BE2C (cell line): Measurements from ENCODE around the gene JMJD6.

Experiments used
- DNase-seq: peaks from one replicate; pipeline ENCODE4 v3.0.0-alpha.2; 2020
- H3K27me3 ChIP-seq: fragments of 250-450 bp; sonication (Bioruptor Pico); 2 replicates; pipeline ENCODE4 v1.5.1; 2020; ENCODE audit warnings: mild to moderate bottlenecking
- H3K36me3 ChIP-seq: fragments of 250-450 bp; sonication (Bioruptor Pico); 2 replicates; pipeline ENCODE4 v1.5.1; 2020; ENCODE audit warnings: mild to moderate bottlenecking
- H3K4me1 ChIP-seq: fragments of 250-450 bp; sonication (Bioruptor Pico); 2 replicates; pipeline ENCODE4 v1.5.1; 2020
- H3K4me3 ChIP-seq: 2 replicates; pipeline ENCODE4 v1.5.1; 2011; ENCODE audit warnings: low read depth, low read length
- H3K9me3 ChIP-seq: fragments of 250-450 bp; sonication (Bioruptor Pico); 2 replicates; pipeline ENCODE4 v1.5.1; 2020
- TF ChIP-seq, protein P1 (sequence below): IDR thresholded peaks from 2 replicates; pipeline ENCODE4 v1.5.1; 2012; ENCODE audit warnings: mild to moderate bottlenecking, low read depth, low read length

The JMJD6 gene

GRCh38 chr17:76679239-76679638 is 47.2 kb downstream of the JMJD6 start:
- Histone ChIP-seq H3K9me3 (no peaks in the 10 kb centered on the region), H3K4me3 (no peak overlapping the region), H3K27me3 (no peaks in the 10 kb centered on the region), H3K4me1 (peaks cover 36% of the 10 kb centered on the region), H3K36me3 (peaks cover 33% of the 10 kb centered on the region)
- TF ChIP-seq, protein P1, sequence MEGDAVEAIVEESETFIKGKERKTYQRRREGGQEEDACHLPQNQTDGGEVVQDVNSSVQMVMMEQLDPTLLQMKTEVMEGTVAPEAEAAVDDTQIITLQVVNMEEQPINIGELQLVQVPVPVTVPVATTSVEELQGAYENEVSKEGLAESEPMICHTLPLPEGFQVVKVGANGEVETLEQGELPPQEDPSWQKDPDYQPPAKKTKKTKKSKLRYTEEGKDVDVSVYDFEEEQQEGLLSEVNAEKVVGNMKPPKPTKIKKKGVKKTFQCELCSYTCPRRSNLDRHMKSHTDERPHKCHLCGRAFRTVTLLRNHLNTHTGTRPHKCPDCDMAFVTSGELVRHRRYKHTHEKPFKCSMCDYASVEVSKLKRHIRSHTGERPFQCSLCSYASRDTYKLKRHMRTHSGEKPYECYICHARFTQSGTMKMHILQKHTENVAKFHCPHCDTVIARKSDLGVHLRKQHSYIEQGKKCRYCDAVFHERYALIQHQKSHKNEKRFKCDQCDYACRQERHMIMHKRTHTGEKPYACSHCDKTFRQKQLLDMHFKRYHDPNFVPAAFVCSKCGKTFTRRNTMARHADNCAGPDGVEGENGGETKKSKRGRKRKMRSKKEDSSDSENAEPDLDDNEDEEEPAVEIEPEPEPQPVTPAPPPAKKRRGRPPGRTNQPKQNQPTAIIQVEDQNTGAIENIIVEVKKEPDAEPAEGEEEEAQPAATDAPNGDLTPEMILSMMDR = no peak
- DNase-seq = no peak

- DNase-seq = no peak
- no peaks in the 10 kb centered on the region for H3K27me3 ChIP-seq
- H3K4me1 ChIP-seq = peaks cover 27% of the 10 kb centered on the region
- TF ChIP-seq, protein P1 = no peak
- no peaks in the 10 kb centered on the region for H3K9me3 ChIP-seq
- no peak overlapping the region for H3K4me3 ChIP-seq
- H3K36me3 ChIP-seq = peaks cover 24% of the 10 kb centered on the region
These were observed 48.1 kb downstream of the JMJD6 start for GRCh38 chr17:76678330-76678729.

DNA sequence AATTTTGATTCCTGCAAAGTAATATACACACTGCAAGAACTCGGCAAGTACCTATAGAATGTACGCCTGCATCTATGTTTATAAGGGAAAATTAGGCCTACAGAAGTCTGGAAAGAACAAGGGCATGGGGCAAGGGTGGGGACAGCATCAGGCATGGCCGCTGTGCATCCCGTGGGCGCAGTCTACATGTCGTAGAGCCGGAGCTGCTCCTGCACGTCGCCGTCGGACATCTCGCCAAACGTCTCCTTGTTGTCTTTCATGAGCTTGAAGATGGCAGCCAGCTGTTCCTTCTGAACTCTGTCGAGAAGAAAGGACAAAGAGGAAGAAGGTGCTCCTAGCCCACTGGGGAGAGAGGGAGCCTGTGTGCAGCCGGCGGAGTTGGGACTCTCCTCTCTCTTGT is 49.0 kb downstream of the JMJD6 start:
- H3K9me3 ChIP-seq = no peaks in the 10 kb centered on the region
- TF ChIP-seq, protein P1 = no peak
- no peak for DNase-seq
- H3K36me3 ChIP-seq = peaks cover 21% of the 10 kb centered on the region
- no peaks in the 10 kb centered on the region for H3K27me3 ChIP-seq
- peaks cover 18% of the 10 kb centered on the region for H3K4me1 ChIP-seq
- H3K4me3 ChIP-seq = no peak overlapping the region

DNA sequence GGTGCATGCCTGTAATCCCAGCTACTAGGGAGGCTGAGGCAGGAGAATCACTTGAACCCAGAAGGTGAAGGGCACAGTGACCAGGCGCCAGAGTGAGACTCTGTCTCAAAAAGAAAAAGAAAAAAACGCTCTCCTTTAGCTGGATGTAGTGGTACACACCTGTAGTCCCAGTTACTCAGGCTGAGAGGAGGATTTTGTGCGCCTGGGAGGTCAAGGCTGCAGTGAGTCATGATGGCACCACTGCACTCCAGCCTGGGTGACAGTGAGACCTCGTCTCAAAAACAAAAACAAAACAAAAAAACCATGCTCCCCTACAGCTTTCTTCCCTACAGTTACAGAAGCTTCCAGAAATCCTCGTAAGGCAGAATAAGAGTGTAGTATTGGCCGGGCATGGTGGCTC is 49.8 kb downstream of the JMJD6 start:
- H3K4me1 ChIP-seq = peaks cover 10% of the 10 kb centered on the region
- H3K36me3 ChIP-seq = peaks cover 21% of the 10 kb centered on the region
- no peak for DNase-seq
- TF ChIP-seq, protein P1 = no peak
- no peaks in the 10 kb centered on the region for H3K27me3 ChIP-seq
- H3K9me3 ChIP-seq = no peaks in the 10 kb centered on the region
- no peak overlapping the region for H3K4me3 ChIP-seq

DNA sequence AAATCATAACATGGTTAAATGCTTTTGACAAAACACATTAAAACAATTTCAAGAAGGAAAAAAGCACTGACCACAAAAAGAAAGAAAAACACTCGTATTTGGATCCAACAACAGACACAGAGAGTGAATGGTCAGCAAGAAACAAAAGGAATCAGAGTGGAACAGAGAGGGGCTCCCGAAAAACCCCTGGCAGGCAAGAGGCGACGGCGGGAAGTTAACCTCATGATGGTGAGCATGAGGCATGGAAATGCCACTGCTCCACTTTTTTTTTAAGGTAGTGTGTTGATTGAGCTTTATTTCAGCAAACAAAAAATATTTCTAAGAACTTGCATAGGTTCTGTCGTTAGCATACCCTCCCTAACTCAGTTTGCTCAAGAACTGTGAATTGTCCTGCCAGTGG is 50.8 kb downstream of the JMJD6 start:
- no peaks in the 10 kb centered on the region for H3K9me3 ChIP-seq
- no peak for DNase-seq
- peaks cover 17% of the 10 kb centered on the region for H3K36me3 ChIP-seq
- H3K4me3 ChIP-seq = no peak overlapping the region
- TF ChIP-seq, protein P1 = no peak
- no peaks in the 10 kb centered on the region for H3K27me3 ChIP-seq
- H3K4me1 ChIP-seq = peaks cover 4% of the 10 kb centered on the region

- TF ChIP-seq, protein P1 = no peak
- H3K4me1 ChIP-seq = peaks cover 4% of the 10 kb centered on the region
- no peaks in the 10 kb centered on the region for H3K9me3 ChIP-seq
- peaks cover 16% of the 10 kb centered on the region for H3K36me3 ChIP-seq
- no peak overlapping the region for H3K4me3 ChIP-seq
- no peaks in the 10 kb centered on the region for H3K27me3 ChIP-seq
- no peak for DNase-seq
These were observed 51.8 kb downstream of the JMJD6 start for GRCh38 chr17:76674600-76674999.
